HepG2 (cell line): Measurements from ENCODE around the gene NDUFS2. TPM values are rescaled to one million over a fixed set of nuclear protein-coding genes. Genes with fewer than 3 reads are reported as not detected.
A peak's percentile ranks its signal among the peaks of the same experiment; 100 is the strongest.

ENCODE experiments used
- BORCS8-MEF2B ChIP-seq: sonication (generic); formaldehyde crosslinking; IDR thresholded peaks from 2 replicates; pipeline ENCODE4 v1.8.0; 2022; ENCODE audit warnings: mild to moderate bottlenecking, missing genetic modification reagents
- CEBPB ChIP-seq: IDR thresholded peaks from 2 replicates; pipeline ENCODE4 v1.6.1; 2011; ENCODE audit warnings: low read depth, low read length, improper control_type of control experiment, borderline replicate concordance
- NFKB2 ChIP-seq: sonication (generic); formaldehyde crosslinking; IDR thresholded peaks from 2 replicates; pipeline ENCODE4 v1.4.0; 2020; ENCODE audit warnings: missing genetic modification reagents, borderline replicate concordance
- RBM39 ChIP-seq: fragments of 200-400 bp; formaldehyde crosslinking; IDR thresholded peaks from one replicate; pipeline ENCODE4 v1.6.1; 2018; ENCODE audit warnings: antibody characterized with exemption, mild to moderate bottlenecking, low read depth, low read length; ENCODE audit not compliant: poor library complexity, severe bottlenecking
- SIN3B ChIP-seq: fragments of 150-350 bp; IDR thresholded peaks from 2 replicates; pipeline ENCODE4 v1.6.1; 2014; ENCODE audit warnings: low read length
- TCF7L2 ChIP-seq: IDR thresholded peaks from 2 replicates; pipeline ENCODE4 v1.6.1; 2011; ENCODE audit warnings: mild to moderate bottlenecking, low read depth, low read length, moderate library complexity
- ZBTB1 ChIP-seq: sonication (generic); formaldehyde crosslinking; IDR thresholded peaks from 2 replicates; pipeline ENCODE4 v1.4.0; 2020; ENCODE audit warnings: missing genetic modification reagents, borderline replicate concordance
- ZBTB38 ChIP-seq: sonication (generic); formaldehyde crosslinking; IDR thresholded peaks from 2 replicates; pipeline ENCODE4 v1.5.1; 2020; ENCODE audit warnings: mild to moderate bottlenecking, missing genetic modification reagents
- ZFP91 ChIP-seq: sonication (generic); formaldehyde crosslinking; IDR thresholded peaks from 2 replicates; pipeline ENCODE4 v1.9.0; 2022; ENCODE audit warnings: missing genetic modification reagents, mild to moderate bottlenecking, borderline replicate concordance
- ZNF33B ChIP-seq: sonication (generic); formaldehyde crosslinking; IDR thresholded peaks from 2 replicates; pipeline ENCODE4 v1.5.1; 2020; ENCODE audit warnings: mild to moderate bottlenecking, missing genetic modification reagents
- ZNF589 ChIP-seq: sonication (generic); formaldehyde crosslinking; conservative IDR thresholded peaks from 2 replicates; pipeline ENCODE4 v1.8.0; 2022; ENCODE audit warnings: mild to moderate bottlenecking, moderate library complexity, missing genetic modification reagents
- ZNF616 ChIP-seq: sonication (generic); formaldehyde crosslinking; IDR thresholded peaks from 2 replicates; pipeline ENCODE4 v1.5.0; 2020; ENCODE audit warnings: low read depth, mild to moderate bottlenecking, missing genetic modification reagents
- ZNF761 ChIP-seq: sonication (generic); formaldehyde crosslinking; conservative IDR thresholded peaks from 2 replicates; pipeline ENCODE4 v1.4.0; 2020; ENCODE audit warnings: mild to moderate bottlenecking, missing genetic modification reagents
- polyA plus RNA-seq, 8 experiments: library from polyadenylated mRNA; depleted of rRNA in 3 of 8; stranded (reverse) in 7 of 8; unstranded in 1 of 8; fragments of >200 nt; fragmentation: Illumina TruSeq in 4 of 8; extraction: Trizol in 4 of 8; gene quantifications; 2 replicates each; pipeline versions ENCODE4 v1.2.1 to v1.2.3, GENCODE V29; 2011 to 2016; ENCODE audit warnings: low read depth in 4 of 8, missing spikeins in 1 of 8, mixed read lengths in 1 of 8; ENCODE audit not compliant: insufficient read depth in 1 of 8
- total RNA-seq, 5 experiments: library from RNA; depleted of rRNA; stranded (reverse); fragments of >200 nt; fragmentation: Illumina TruSeq; extraction: Trizol; gene quantifications; 2 replicates each; pipeline ENCODE4 v1.2.3, GENCODE V29; 2016; ENCODE audit warnings: low read depth in 1 of 5

NDUFS2 gene
- total and polyA plus RNA-seq, 2 of the 13 experiments (the other 11 are each of a cell fraction or from before 2014, with no cell fraction given) = 89.9 to 118 TPM

GRCh38 chr1:161159087-161159912, 42.9 kb upstream of the NDUFS2 start, which contains the start of gene USP21 (continued):
- TF ChIP-seq ZFP91 (CRISPR knock-in tag) (peak; percentile 60; the same call in 1 of the 2 replicates), NFKB2 (CRISPR knock-in tag) (peak; percentile 40; the same call in 1 of the 2 replicates), TCF7L2 (no peak), CEBPB (no peak), BORCS8-MEF2B (0 out of 2 replicates have a peak, but pooled peaks have one; percentile 12), ZNF616 (CRISPR knock-in tag) (no peak), SIN3B (peak; percentile 61; the same call in 1 of the 2 replicates), ZBTB38 (CRISPR knock-in tag) (peak; percentile 64), ZBTB1 (no peak), RBM39 (peak; percentile 60), ZNF589 (CRISPR knock-in tag) (no peak), ZNF33B (CRISPR knock-in tag) (0 out of 2 replicates have a peak, but pooled peaks have one; percentile 34), ZNF761 (CRISPR knock-in tag) (no peak)
